GM23338 (cell line): ENCODE measurements around the gene KLF11. TPM values are rescaled to one million over a fixed set of nuclear protein-coding genes. Genes with fewer than 3 reads are reported as not detected.

ENCODE experiments used
- ATAC-seq: fragments of 200-7000 bp; cut with Tn5 transposase; 3 replicates; pipeline ENCODE4 v1.9.1; 2020
- DNase-seq: peaks from one replicate; pipeline ENCODE4 v3.0.0-alpha.2; 2015; ENCODE audit warnings: low spot score
- H2AFZ ChIP-seq: fragments of 200-600 bp; sonication (generic); 2 replicates; pipeline ENCODE4 v1.8.0; 2016; ENCODE audit warnings: antibody characterized with exemption, mild to moderate bottlenecking, moderate library complexity
- H3F3A ChIP-seq: fragments of 200-600 bp; sonication (generic); replicated peaks from 2 replicates; pipeline ENCODE4 v1.8.0; 2017; ENCODE audit warnings: antibody characterized with exemption, mixed run types, low read depth
- H3K27ac ChIP-seq: fragments of 200-600 bp; sonication (generic); 2 replicates; pipeline ENCODE4 v1.6.1; 2016; ENCODE audit warnings: low read depth
- H3K27me3 ChIP-seq: fragments of 200-600 bp; sonication (generic); 2 replicates; pipeline ENCODE4 v1.8.0; 2016; ENCODE audit warnings: mild to moderate bottlenecking, mixed run types, moderate library complexity; ENCODE audit not compliant: insufficient read depth
- H3K36me3 ChIP-seq: fragments of 200-600 bp; sonication (generic); 2 replicates; pipeline ENCODE4 v1.8.0; 2016; ENCODE audit warnings: mild to moderate bottlenecking; ENCODE audit not compliant: insufficient read depth
- H3K4me1 ChIP-seq: fragments of 200-600 bp; sonication (generic); 2 replicates; pipeline ENCODE4 v1.8.0; 2016; ENCODE audit warnings: mild to moderate bottlenecking, moderate library complexity; ENCODE audit not compliant: insufficient read depth
- H3K4me2 ChIP-seq: fragments of 200-600 bp; sonication (generic); 2 replicates; pipeline ENCODE4 v1.7.1; 2017; ENCODE audit warnings: mixed run types
- H3K4me3 ChIP-seq: fragments of 200-600 bp; sonication (generic); 2 replicates; pipeline ENCODE4 v1.6.1; 2016; ENCODE audit warnings: mixed run types
- H3K79me2 ChIP-seq: fragments of 200-600 bp; sonication (generic); replicated peaks from 2 replicates; pipeline ENCODE4 v1.8.0; 2017; ENCODE audit warnings: mild to moderate bottlenecking; ENCODE audit not compliant: insufficient read depth
- H3K9me2 ChIP-seq: fragments of 200-600 bp; sonication (generic); 2 replicates; pipeline ENCODE4 v1.8.0; 2017; ENCODE audit not compliant: insufficient read depth
- H4K20me1 ChIP-seq: fragments of 200-600 bp; sonication (generic); replicated peaks from 2 replicates; pipeline ENCODE4 v1.8.0; 2017; ENCODE audit warnings: mild to moderate bottlenecking; ENCODE audit not compliant: insufficient read depth
- H3K27ac Mint-ChIP-seq: 2 replicates; pipeline ENCODE4 v1.8.0; 2020; ENCODE audit warnings: inconsistent platforms, mild to moderate bottlenecking, moderate library complexity, mixed read lengths
- H3K27me3 Mint-ChIP-seq: 3 replicates; pipeline ENCODE4 v1.8.0; 2022; ENCODE audit warnings: low read depth, mild to moderate bottlenecking, moderate library complexity, mixed read lengths, inconsistent platforms; ENCODE audit not compliant: insufficient read depth, poor library complexity
- H3K36me3 Mint-ChIP-seq: 3 replicates; pipeline ENCODE4 v1.8.0; 2021; ENCODE audit warnings: low read depth, mild to moderate bottlenecking, inconsistent platforms, moderate library complexity, mixed read lengths
- H3K4me1 Mint-ChIP-seq: 3 replicates; pipeline ENCODE4 v1.8.0; 2020; ENCODE audit warnings: mild to moderate bottlenecking, inconsistent platforms, mixed read lengths
- H3K4me3 Mint-ChIP-seq: 3 replicates; pipeline ENCODE4 v1.8.0; 2021; ENCODE audit warnings: moderate library complexity, mild to moderate bottlenecking, inconsistent platforms, mixed read lengths
- H3K9me3 Mint-ChIP-seq: 3 replicates; pipeline ENCODE4 v1.8.0; 2020; ENCODE audit warnings: moderate library complexity, mild to moderate bottlenecking, inconsistent platforms, mixed read lengths
- CREB1 ChIP-seq: fragments of 250-450 bp; sonication (Bioruptor Pico); IDR thresholded peaks from 2 replicates; pipeline ENCODE4 v1.5.0; 2020; ENCODE audit warnings: low read depth, mild to moderate bottlenecking, moderate library complexity
- EZH2 ChIP-seq: fragments of 200-600 bp; sonication (generic); IDR thresholded peaks from one replicate; pipeline ENCODE4 v1.8.0; 2017; ENCODE audit warnings: antibody characterized with exemption, mild to moderate bottlenecking, low read depth; ENCODE audit not compliant: unreplicated experiment
- EZH2phosphoT487 ChIP-seq: fragments of 200-600 bp; sonication (generic); IDR thresholded peaks from one replicate; pipeline ENCODE4 v1.8.1; 2018; ENCODE audit warnings: antibody characterized with exemption; ENCODE audit not compliant: unreplicated experiment
- JUNB ChIP-seq: IDR thresholded peaks from one replicate; pipeline ENCODE4 v1.6.1; 2016; ENCODE audit warnings: antibody characterized with exemption; ENCODE audit not compliant: unreplicated experiment
- NANOG ChIP-seq: IDR thresholded peaks from 2 replicates; pipeline ENCODE4 v1.6.1; 2016; ENCODE audit warnings: antibody characterized with exemption, borderline replicate concordance
- POLR2AphosphoS5 ChIP-seq: IDR thresholded peaks from 2 replicates; pipeline ENCODE4 v1.6.1; 2016; ENCODE audit warnings: antibody characterized with exemption, low read depth
- STAT1 ChIP-seq: IDR thresholded peaks from one replicate; pipeline ENCODE4 v1.6.1; 2016; ENCODE audit warnings: antibody characterized with exemption; ENCODE audit not compliant: unreplicated experiment
- ZNF114 ChIP-seq: fragments of 250-450 bp; sonication (Bioruptor Pico); IDR thresholded peaks from 2 replicates; pipeline ENCODE4 v1.5.0; 2020; ENCODE audit warnings: mild to moderate bottlenecking, moderate library complexity
- ZNF331 ChIP-seq: fragments of 250-450 bp; sonication (Bioruptor Pico); IDR thresholded peaks from 2 replicates; pipeline ENCODE4 v1.5.0; 2020; ENCODE audit warnings: low read depth, mild to moderate bottlenecking, moderate library complexity
- polyA plus RNA-seq: library from polyadenylated mRNA; unstranded; fragments of >200 nt; fragmentation: Nextera tagmentation; extraction: Ambion mirVana; gene quantifications from 2 replicates; pipeline ENCODE4 v1.2.1, GENCODE V29; 2016
- total RNA-seq: library from RNA; depleted of rRNA; stranded (reverse); fragments of >200 nt; shearing (Covaris generic); gene quantifications from 2 replicates; pipeline ENCODE4 v1.2.3, GENCODE V29; 2014
- TF ChIP-seq, protein P1 (sequence below), 2 experiments: fragments of 200-600 bp in 1 of 2; sonication (generic) in 1 of 2; conservative IDR thresholded peaks; 2 replicates each; pipeline versions ENCODE4 v1.5.1 to v1.6.1; 2016 to 2017; ENCODE audit warnings: antibody characterized with exemption in 2 of 2, low read depth in 2 of 2, mild to moderate bottlenecking in 2 of 2, moderate library complexity in 1 of 2
- TF ChIP-seq, protein P2 (sequence below): fragments of 250-450 bp; sonication (Bioruptor Pico); IDR thresholded peaks from 2 replicates; pipeline ENCODE4 v1.5.0; 2020; ENCODE audit warnings: mild to moderate bottlenecking, moderate library complexity
- TF ChIP-seq, protein P3 (sequence below): IDR thresholded peaks from 2 replicates; pipeline ENCODE4 v1.6.1; 2016; ENCODE audit warnings: antibody characterized with exemption
- TF ChIP-seq, protein P4 (sequence below): IDR thresholded peaks from one replicate; pipeline ENCODE4 v1.6.1; 2018; ENCODE audit warnings: antibody characterized with exemption; ENCODE audit not compliant: unreplicated experiment

KLF11 gene
- total and polyA plus RNA-seq, 2 experiments from 2014 or later = 1.4 to 5.6 TPM

DNA sequence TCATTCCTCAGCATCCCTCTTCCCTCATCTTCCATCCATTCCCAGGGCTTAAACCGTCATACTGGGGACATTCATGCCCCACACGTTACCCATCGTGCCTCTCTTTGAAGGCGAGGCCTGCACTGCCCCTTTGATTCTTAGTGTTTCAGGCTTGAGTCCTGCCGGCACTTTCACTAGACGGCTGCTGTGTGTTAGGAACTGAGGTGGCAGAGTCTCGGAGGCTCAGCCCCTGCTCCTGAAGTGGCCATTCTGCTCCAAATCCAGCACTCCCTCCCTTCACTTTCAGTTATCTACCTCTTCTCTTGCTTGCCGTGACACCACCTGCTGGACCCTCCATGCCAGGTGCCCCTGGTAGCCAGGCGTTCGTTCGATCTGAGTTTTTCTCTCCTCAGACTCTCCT, 48.9 kb upstream of the KLF11 start:
- peaks cover 8% of the 10 kb centered on the region for H3K4me1 Mint-ChIP-seq
- no peak overlapping the region for H3K27ac Mint-ChIP-seq
- no peak overlapping the region for H2AFZ ChIP-seq
- H3K4me3 Mint-ChIP-seq = no peak overlapping the region; the same call in 2 of the 3 replicates
- no peaks in the 10 kb centered on the region for H3K9me2 ChIP-seq
- peaks cover 4% of the 10 kb centered on the region for H3K27me3 Mint-ChIP-seq
- H3K79me2 ChIP-seq = no peaks in the 10 kb centered on the region
- DNase-seq (no peak), ATAC-seq (no peak)
- no peaks in the 10 kb centered on the region for H3F3A ChIP-seq
- no peak overlapping the region for H3K4me2 ChIP-seq
- no peak overlapping the region for H3K27ac ChIP-seq
- no peaks in the 10 kb centered on the region for H3K36me3 ChIP-seq
- no peaks in the 10 kb centered on the region for H3K4me1 ChIP-seq
- no peak overlapping the region for H3K4me3 ChIP-seq
- no peaks in the 10 kb centered on the region for H3K9me3 Mint-ChIP-seq
- no peaks in the 10 kb centered on the region for H3K36me3 Mint-ChIP-seq
- no peak for TF ChIP-seq POLR2AphosphoS5
- no peak for TF ChIP-seq JUNB
- TF ChIP-seq, protein P1, sequence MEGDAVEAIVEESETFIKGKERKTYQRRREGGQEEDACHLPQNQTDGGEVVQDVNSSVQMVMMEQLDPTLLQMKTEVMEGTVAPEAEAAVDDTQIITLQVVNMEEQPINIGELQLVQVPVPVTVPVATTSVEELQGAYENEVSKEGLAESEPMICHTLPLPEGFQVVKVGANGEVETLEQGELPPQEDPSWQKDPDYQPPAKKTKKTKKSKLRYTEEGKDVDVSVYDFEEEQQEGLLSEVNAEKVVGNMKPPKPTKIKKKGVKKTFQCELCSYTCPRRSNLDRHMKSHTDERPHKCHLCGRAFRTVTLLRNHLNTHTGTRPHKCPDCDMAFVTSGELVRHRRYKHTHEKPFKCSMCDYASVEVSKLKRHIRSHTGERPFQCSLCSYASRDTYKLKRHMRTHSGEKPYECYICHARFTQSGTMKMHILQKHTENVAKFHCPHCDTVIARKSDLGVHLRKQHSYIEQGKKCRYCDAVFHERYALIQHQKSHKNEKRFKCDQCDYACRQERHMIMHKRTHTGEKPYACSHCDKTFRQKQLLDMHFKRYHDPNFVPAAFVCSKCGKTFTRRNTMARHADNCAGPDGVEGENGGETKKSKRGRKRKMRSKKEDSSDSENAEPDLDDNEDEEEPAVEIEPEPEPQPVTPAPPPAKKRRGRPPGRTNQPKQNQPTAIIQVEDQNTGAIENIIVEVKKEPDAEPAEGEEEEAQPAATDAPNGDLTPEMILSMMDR (conservative IDR thresholded peaks at IDR 0.05; ENCODE audit: low read depth in 2 of 2) = no peak
- no peak for TF ChIP-seq CREB1
- TF ChIP-seq, protein P2, sequence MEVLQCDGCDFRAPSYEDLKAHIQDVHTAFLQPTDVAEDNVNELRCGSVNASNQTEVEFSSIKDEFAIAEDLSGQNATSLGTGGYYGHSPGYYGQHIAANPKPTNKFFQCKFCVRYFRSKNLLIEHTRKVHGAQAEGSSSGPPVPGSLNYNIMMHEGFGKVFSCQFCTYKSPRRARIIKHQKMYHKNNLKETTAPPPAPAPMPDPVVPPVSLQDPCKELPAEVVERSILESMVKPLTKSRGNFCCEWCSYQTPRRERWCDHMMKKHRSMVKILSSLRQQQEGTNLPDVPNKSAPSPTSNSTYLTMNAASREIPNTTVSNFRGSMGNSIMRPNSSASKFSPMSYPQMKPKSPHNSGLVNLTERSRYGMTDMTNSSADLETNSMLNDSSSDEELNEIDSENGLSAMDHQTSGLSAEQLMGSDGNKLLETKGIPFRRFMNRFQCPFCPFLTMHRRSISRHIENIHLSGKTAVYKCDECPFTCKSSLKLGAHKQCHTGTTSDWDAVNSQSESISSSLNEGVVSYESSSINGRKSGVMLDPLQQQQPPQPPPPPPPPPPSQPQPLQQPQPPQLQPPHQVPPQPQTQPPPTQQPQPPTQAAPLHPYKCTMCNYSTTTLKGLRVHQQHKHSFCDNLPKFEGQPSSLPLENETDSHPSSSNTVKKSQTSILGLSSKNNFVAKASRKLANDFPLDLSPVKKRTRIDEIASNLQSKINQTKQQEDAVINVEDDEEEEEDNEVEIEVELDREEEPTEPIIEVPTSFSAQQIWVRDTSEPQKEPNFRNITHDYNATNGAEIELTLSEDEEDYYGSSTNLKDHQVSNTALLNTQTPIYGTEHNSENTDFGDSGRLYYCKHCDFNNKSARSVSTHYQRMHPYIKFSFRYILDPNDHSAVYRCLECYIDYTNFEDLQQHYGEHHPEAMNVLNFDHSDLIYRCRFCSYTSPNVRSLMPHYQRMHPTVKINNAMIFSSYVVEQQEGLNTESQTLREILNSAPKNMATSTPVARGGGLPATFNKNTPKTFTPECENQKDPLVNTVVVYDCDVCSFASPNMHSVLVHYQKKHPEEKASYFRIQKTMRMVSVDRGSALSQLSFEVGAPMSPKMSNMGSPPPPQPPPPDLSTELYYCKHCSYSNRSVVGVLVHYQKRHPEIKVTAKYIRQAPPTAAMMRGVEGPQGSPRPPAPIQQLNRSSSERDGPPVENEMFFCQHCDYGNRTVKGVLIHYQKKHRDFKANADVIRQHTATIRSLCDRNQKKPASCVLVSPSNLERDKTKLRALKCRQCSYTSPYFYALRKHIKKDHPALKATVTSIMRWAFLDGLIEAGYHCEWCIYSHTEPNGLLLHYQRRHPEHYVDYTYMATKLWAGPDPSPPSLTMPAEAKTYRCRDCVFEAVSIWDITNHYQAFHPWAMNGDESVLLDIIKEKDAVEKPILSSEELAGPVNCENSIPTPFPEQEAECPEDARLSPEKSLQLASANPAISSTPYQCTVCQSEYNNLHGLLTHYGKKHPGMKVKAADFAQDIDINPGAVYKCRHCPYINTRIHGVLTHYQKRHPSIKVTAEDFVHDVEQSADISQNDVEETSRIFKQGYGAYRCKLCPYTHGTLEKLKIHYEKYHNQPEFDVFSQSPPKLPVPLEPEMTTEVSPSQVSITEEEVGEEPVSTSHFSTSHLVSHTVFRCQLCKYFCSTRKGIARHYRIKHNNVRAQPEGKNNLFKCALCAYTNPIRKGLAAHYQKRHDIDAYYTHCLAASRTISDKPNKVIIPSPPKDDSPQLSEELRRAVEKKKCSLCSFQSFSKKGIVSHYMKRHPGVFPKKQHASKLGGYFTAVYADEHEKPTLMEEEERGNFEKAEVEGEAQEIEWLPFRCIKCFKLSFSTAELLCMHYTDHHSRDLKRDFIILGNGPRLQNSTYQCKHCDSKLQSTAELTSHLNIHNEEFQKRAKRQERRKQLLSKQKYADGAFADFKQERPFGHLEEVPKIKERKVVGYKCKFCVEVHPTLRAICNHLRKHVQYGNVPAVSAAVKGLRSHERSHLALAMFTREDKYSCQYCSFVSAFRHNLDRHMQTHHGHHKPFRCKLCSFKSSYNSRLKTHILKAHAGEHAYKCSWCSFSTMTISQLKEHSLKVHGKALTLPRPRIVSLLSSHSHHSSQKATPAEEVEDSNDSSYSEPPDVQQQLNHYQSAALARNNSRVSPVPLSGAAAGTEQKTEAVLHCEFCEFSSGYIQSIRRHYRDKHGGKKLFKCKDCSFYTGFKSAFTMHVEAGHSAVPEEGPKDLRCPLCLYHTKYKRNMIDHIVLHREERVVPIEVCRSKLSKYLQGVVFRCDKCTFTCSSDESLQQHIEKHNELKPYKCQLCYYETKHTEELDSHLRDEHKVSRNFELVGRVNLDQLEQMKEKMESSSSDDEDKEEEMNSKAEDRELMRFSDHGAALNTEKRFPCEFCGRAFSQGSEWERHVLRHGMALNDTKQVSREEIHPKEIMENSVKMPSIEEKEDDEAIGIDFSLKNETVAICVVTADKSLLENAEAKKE (CRISPR knock-in tag) = no peak
- no peak for TF ChIP-seq STAT1
- TF ChIP-seq EZH2phosphoT487 = no peak
- TF ChIP-seq EZH2 = no peak
- TF ChIP-seq ZNF114 (CRISPR knock-in tag) = no peak
- TF ChIP-seq, protein P3, sequence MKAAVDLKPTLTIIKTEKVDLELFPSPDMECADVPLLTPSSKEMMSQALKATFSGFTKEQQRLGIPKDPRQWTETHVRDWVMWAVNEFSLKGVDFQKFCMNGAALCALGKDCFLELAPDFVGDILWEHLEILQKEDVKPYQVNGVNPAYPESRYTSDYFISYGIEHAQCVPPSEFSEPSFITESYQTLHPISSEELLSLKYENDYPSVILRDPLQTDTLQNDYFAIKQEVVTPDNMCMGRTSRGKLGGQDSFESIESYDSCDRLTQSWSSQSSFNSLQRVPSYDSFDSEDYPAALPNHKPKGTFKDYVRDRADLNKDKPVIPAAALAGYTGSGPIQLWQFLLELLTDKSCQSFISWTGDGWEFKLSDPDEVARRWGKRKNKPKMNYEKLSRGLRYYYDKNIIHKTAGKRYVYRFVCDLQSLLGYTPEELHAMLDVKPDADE = no peak
- TF ChIP-seq ZNF331 (CRISPR knock-in tag) = no peak
- TF ChIP-seq, protein P4, sequence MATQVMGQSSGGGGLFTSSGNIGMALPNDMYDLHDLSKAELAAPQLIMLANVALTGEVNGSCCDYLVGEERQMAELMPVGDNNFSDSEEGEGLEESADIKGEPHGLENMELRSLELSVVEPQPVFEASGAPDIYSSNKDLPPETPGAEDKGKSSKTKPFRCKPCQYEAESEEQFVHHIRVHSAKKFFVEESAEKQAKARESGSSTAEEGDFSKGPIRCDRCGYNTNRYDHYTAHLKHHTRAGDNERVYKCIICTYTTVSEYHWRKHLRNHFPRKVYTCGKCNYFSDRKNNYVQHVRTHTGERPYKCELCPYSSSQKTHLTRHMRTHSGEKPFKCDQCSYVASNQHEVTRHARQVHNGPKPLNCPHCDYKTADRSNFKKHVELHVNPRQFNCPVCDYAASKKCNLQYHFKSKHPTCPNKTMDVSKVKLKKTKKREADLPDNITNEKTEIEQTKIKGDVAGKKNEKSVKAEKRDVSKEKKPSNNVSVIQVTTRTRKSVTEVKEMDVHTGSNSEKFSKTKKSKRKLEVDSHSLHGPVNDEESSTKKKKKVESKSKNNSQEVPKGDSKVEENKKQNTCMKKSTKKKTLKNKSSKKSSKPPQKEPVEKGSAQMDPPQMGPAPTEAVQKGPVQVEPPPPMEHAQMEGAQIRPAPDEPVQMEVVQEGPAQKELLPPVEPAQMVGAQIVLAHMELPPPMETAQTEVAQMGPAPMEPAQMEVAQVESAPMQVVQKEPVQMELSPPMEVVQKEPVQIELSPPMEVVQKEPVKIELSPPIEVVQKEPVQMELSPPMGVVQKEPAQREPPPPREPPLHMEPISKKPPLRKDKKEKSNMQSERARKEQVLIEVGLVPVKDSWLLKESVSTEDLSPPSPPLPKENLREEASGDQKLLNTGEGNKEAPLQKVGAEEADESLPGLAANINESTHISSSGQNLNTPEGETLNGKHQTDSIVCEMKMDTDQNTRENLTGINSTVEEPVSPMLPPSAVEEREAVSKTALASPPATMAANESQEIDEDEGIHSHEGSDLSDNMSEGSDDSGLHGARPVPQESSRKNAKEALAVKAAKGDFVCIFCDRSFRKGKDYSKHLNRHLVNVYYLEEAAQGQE = no peak
- TF ChIP-seq NANOG = no peak
- H3K27me3 ChIP-seq = no peaks in the 10 kb centered on the region
- no peaks in the 10 kb centered on the region for H4K20me1 ChIP-seq
